ENCODE measurements around the gene KIF5B.

The KIF5B gene

DNA sequence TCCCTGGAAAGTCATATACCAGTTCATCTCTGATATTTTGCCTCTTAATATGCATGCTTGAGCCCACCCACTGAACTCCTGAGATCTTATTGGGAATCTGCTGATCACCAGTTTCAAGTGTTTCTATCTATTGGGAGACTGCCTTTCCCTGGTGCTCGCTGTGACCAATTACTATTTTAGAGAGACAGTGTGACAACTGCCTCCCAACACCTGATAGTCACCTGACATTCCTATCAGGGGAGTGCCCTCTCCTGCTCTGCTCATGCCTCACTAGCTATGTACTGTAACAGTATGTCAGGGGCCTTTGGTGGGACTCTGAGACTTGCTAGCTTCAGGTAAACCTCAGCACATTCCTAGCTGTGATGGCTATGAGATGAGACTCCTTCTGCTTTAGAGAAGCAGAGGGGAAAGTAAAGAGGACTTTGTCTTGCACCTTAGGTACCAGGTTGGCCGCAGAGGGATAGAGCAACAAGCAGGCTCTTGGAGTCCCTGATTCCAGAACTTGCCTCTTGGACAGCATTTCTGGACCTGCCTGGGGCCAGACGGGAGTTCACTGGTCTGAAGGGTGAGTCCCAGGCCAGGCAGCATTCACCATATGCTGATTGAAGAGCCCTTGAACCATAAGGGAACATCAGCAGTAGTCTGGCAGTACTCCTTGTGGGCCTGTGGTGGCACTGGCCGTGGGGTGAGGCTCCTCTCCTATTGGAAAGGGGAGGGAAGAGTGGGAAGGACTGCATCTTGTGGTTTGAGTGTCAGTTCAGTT is 93.2 kb downstream of the KIF5B start:
- H3K27me3 ChIP-seq (ENCODE audit: insufficient read depth, low read length, poor library complexity, severe bottlenecking): no peaks in the 10 kb centered on the region
- no peaks in the 10 kb centered on the region for H3K79me2 ChIP-seq (ENCODE audit: insufficient read depth, low read length)
- no peak overlapping the region for H3K4me3 ChIP-seq (ENCODE audit: low read length, poor library complexity, severe bottlenecking)
- no peaks in the 10 kb centered on the region for H3F3A ChIP-seq (ENCODE audit: low read depth)
- H3K4me1 ChIP-seq (ENCODE audit: insufficient read depth, low read length, poor library complexity, severe bottlenecking): peaks cover 21% of the 10 kb centered on the region
- H3K36me3 ChIP-seq (ENCODE audit: insufficient read depth, low read length): no peaks in the 10 kb centered on the region
- H4K20me1 ChIP-seq (ENCODE audit: insufficient read depth, low read length, poor library complexity, severe bottlenecking): no peaks in the 10 kb centered on the region
- no peaks in the 10 kb centered on the region for H3K9me2 ChIP-seq (replicated peaks; ENCODE audit: low read depth, low read length)
- no peaks in the 10 kb centered on the region for H3K9me3 ChIP-seq (ENCODE audit: insufficient read depth, low read depth, low read length)
- TF ChIP-seq, protein P1, sequence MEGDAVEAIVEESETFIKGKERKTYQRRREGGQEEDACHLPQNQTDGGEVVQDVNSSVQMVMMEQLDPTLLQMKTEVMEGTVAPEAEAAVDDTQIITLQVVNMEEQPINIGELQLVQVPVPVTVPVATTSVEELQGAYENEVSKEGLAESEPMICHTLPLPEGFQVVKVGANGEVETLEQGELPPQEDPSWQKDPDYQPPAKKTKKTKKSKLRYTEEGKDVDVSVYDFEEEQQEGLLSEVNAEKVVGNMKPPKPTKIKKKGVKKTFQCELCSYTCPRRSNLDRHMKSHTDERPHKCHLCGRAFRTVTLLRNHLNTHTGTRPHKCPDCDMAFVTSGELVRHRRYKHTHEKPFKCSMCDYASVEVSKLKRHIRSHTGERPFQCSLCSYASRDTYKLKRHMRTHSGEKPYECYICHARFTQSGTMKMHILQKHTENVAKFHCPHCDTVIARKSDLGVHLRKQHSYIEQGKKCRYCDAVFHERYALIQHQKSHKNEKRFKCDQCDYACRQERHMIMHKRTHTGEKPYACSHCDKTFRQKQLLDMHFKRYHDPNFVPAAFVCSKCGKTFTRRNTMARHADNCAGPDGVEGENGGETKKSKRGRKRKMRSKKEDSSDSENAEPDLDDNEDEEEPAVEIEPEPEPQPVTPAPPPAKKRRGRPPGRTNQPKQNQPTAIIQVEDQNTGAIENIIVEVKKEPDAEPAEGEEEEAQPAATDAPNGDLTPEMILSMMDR (conservative IDR thresholded peaks at IDR 0.05; ENCODE audit: low read length): no peak
- TF ChIP-seq EZH2phosphoT487 (IDR thresholded peaks at IDR 0.05; ENCODE audit: borderline replicate concordance): no peak
- H3K9ac ChIP-seq (ENCODE audit: low read depth, low read length, poor library complexity, severe bottlenecking): no peak overlapping the region
- H3K4me2 ChIP-seq (ENCODE audit: low read depth, low read length, poor library complexity, severe bottlenecking): peak overlapping the region; percentile 22
- H2AFZ ChIP-seq (ENCODE audit: low read length): no peak overlapping the region

DNA sequence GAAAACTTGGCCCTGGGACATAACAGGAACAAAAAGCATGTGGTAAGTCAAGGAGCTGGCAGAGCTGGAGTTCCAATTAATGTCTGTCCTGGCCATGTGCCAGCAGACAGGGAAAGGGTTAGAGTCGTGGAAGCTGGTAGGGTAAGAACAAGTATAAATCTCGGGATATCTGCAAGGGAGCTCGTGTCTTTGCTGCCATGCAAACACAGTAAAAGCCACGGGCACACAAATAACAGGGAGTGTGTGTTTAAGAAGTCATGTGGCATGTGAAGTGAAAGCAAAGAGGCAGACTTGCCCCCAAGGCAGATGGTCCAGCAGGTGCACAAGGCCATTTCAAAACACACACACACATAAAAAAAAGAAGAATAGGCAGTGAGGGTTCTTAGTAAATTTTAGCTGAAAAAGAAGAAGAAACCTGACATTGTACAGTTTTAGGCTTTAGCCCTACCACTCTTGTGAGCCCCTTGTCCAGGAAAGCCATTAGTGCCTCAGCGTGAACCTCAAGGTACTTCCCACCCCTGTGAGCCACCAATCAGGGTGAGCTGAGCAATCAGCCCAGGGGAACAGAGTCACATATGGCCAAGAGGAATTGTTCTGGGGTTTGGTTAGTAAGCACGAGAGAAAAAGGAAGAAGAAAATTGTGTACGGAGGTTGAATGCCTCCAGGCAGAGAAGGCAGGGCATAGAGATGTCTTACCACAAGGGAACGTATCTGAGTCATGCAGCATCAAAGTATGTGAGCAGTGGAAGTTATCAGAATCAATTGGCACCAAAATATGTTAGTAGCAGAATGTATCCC is 94.7 kb downstream of the KIF5B start:
- H3K36me3 ChIP-seq (ENCODE audit: insufficient read depth, low read length): no peaks in the 10 kb centered on the region
- H3K4me3 ChIP-seq (ENCODE audit: low read length, poor library complexity, severe bottlenecking): peak overlapping the region; percentile 22
- H3K9me2 ChIP-seq (replicated peaks; ENCODE audit: low read depth, low read length): no peaks in the 10 kb centered on the region
- no peak overlapping the region for H3K9ac ChIP-seq (ENCODE audit: low read depth, low read length, poor library complexity, severe bottlenecking)
- no peaks in the 10 kb centered on the region for H3K9me3 ChIP-seq (ENCODE audit: insufficient read depth, low read depth, low read length)
- H3F3A ChIP-seq (ENCODE audit: low read depth): no peaks in the 10 kb centered on the region
- H2AFZ ChIP-seq (ENCODE audit: low read length): peak overlapping the region; percentile 74
- H3K4me1 ChIP-seq (ENCODE audit: insufficient read depth, low read length, poor library complexity, severe bottlenecking): peaks cover 21% of the 10 kb centered on the region
- peak overlapping the region; percentile 47 for H3K4me2 ChIP-seq (ENCODE audit: low read depth, low read length, poor library complexity, severe bottlenecking)
- no peak for TF ChIP-seq EZH2phosphoT487 (IDR thresholded peaks at IDR 0.05; ENCODE audit: borderline replicate concordance)
- TF ChIP-seq, protein P1 (conservative IDR thresholded peaks at IDR 0.05; ENCODE audit: low read length): no peak
- H3K27me3 ChIP-seq (ENCODE audit: insufficient read depth, low read length, poor library complexity, severe bottlenecking): no peaks in the 10 kb centered on the region
- H4K20me1 ChIP-seq (ENCODE audit: insufficient read depth, low read length, poor library complexity, severe bottlenecking): no peaks in the 10 kb centered on the region
- H3K79me2 ChIP-seq (ENCODE audit: insufficient read depth, low read length): no peaks in the 10 kb centered on the region

DNA sequence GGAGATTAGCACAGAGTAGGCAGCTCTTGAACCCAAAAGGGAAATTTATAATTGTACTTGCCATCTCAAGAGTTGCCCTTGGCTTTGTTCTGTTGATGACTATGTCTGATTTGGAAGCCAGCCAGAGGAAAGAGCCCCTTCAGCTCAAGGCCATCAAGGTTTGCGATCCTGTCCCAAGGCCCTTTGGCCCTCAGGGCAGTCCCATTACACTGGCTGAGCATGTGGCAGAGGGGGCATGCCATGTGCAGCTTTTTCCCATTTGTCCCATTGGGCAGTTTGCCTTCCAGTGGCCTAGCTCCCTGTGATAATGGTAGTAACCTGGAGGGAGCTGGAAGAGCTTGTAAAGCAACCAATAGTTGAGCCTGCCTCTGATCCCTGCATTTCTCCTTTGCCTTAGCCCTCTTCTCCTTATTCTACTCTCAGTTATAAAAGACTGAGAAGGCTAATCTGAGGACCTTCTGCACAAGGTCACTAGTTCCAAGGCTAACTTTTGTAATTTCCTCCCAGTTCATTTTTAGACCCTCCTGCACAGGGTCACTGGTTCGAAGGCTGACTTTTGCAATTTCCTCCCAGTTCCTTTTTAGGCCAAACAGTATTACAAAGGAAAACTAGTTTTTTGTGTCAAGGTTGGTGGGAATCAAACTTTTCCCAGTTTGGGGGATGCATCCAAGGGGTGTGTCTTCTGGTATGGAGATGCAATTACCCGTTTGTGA is 96.6 kb downstream of the KIF5B start:
- no peaks in the 10 kb centered on the region for H3F3A ChIP-seq (ENCODE audit: low read depth)
- no peaks in the 10 kb centered on the region for H3K9me2 ChIP-seq (replicated peaks; ENCODE audit: low read depth, low read length)
- no peak overlapping the region for H3K4me3 ChIP-seq (ENCODE audit: low read length, poor library complexity, severe bottlenecking)
- peaks cover 21% of the 10 kb centered on the region for H3K4me1 ChIP-seq (ENCODE audit: insufficient read depth, low read length, poor library complexity, severe bottlenecking)
- H3K9me3 ChIP-seq (ENCODE audit: insufficient read depth, low read depth, low read length): peaks cover 8% of the 10 kb centered on the region; the same call in 1 of the 2 replicates
- no peak overlapping the region for H3K4me2 ChIP-seq (ENCODE audit: low read depth, low read length, poor library complexity, severe bottlenecking)
- no peaks in the 10 kb centered on the region for H3K79me2 ChIP-seq (ENCODE audit: insufficient read depth, low read length)
- no peak overlapping the region for H3K9ac ChIP-seq (ENCODE audit: low read depth, low read length, poor library complexity, severe bottlenecking)
- TF ChIP-seq, protein P1 (conservative IDR thresholded peaks at IDR 0.05; ENCODE audit: low read length): no peak
- TF ChIP-seq EZH2phosphoT487 (IDR thresholded peaks at IDR 0.05; ENCODE audit: borderline replicate concordance): no peak
- no peak overlapping the region for H2AFZ ChIP-seq (ENCODE audit: low read length)
- no peaks in the 10 kb centered on the region for H4K20me1 ChIP-seq (ENCODE audit: insufficient read depth, low read length, poor library complexity, severe bottlenecking)
- H3K36me3 ChIP-seq (ENCODE audit: insufficient read depth, low read length): no peaks in the 10 kb centered on the region
- no peaks in the 10 kb centered on the region for H3K27me3 ChIP-seq (ENCODE audit: insufficient read depth, low read length, poor library complexity, severe bottlenecking)
